Stimulated activated effector memory CD8-positive, alpha-beta T cell treated with anti-CD3 and anti-CD28 coated beads, Interleukin-12 subunit alpha, Interleukin-12 subunit beta, amount 100 ng/mL, for 72 hours (primary cell): ENCODE data around the gene KRT38.
"Not testable (repeated sequence)": the region's sequence is repeated elsewhere in the genome, so short reads cannot be mapped to it uniquely, and the experiment has no call there.

ENCODE experiments used
- ATAC-seq: fragments of 150-1000 bp; cut with Tn5 transposase; 2 replicates; pipeline ENCODE4 v1.10.0; 2021
- DNase-seq, 2 donors: peaks; one replicate each; pipeline ENCODE4 v3.0.0; 2021 to 2022; ENCODE audit warnings: low spot score in 2 of 2
- H3K27ac Mint-ChIP-seq: one replicate; pipeline ENCODE4 v1.8.0; 2022; ENCODE audit warnings: mild to moderate bottlenecking, mixed read lengths
- H3K36me3 Mint-ChIP-seq: one replicate; pipeline ENCODE4 v1.8.0; 2022; ENCODE audit warnings: mild to moderate bottlenecking, mixed read lengths
- H3K4me1 Mint-ChIP-seq: one replicate; pipeline ENCODE4 v1.8.0; 2022; ENCODE audit warnings: mixed read lengths
- H3K4me3 Mint-ChIP-seq: one replicate; pipeline ENCODE4 v1.8.0; 2022; ENCODE audit warnings: mild to moderate bottlenecking, mixed read lengths
- H3K9me3 Mint-ChIP-seq: one replicate; pipeline ENCODE4 v1.8.0; 2022; ENCODE audit warnings: mixed read lengths

Gene KRT38

DNA sequence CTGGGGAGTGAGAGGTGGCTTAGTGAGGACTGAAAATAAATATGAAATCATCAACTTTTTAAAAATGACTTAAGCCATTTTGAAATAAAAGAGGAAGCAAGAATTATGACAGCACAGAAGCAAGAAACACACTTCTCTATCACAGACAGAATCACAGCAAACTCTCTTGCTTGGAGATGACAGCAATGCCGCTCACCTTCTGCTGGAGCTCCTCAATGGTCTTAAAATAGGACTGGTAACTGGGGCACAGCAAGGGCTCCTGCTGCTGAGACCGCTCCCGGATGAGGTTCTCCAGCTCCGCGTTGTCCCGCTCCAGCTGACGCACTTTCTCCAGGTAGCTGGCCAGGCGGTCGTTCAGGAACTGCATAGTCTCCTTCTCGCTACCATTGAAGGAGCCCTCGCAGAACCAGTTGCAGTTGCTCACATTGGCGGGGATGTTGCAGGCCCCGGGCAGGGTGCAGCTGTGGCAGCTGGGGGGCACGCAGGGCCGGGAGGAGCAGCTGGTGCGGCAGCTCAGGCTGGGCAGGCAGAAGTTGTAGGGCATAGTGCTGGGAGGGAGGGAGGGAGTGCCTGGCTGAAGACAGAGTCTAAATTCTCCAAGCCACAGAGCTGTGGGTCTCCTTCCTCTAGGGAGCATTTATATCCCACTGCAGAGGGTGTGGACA is 43.7 kb downstream of the KRT38 start, which contains the start of gene KRT31:
Gene KRT31, minus strand, starts transcription at position 613 of the 665 bp plus-strand sequence. Its CDS starts 69 bp downstream, at position 544.
- DNase-seq (no peak), ATAC-seq (no peak)
- H3K4me1 Mint-ChIP-seq, result peaks cover 3% of the 10 kb centered on the region
- no peaks in the 10 kb centered on the region for H3K9me3 Mint-ChIP-seq
- H3K36me3 Mint-ChIP-seq, result no peaks in the 10 kb centered on the region
- H3K4me3 Mint-ChIP-seq, result no peak within 1 kb of the TSS
- H3K27ac Mint-ChIP-seq, result peak within 1 kb of the TSS; percentile 14

DNA sequence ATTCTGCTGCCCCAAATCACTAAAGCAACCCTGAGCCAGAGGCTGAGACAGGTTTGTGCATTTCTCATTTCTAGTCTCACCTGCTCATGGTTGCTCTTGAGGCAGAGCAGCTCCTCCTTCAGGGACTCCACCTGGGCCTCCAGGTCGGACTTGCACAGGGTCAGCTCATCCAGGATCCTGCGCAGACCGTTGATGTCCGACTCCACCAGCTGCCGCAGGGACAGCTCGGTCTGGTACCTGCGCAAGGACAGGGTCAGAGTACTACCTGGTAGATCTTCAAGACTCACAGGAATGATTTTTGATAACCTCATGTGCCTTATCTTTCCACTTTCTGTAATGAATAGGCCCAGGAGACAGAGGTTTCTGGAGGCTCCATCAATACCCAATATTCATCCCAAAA is 44.4 kb downstream of the KRT38 start:
- Mint-ChIP-seq H3K4me1 (no peaks in the 10 kb centered on the region), H3K27ac (no peak overlapping the region), H3K36me3 (no peaks in the 10 kb centered on the region), H3K9me3 (no peaks in the 10 kb centered on the region), H3K4me3 (no peak overlapping the region)
- ATAC-seq, result no peak
- no peak for DNase-seq

DNA sequence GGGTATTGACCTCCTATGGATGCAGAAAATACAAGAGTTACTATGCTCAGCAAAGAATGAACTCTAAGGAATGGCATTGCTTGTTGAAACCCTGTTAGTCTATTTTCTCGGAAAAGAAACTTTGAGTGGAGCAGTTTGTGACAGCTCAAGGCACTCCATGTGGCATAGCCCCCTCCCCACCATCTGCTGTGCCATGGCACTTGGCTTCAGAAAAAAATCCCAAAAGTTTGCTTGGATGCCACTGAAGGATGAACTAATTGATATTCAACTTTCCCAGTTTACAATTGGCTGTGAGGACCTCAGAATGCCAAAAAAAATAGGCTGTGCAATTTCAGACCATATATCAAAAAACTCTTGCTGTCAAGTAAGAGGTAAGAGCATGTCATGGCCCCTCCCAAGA is 45.2 kb downstream of the KRT38 start:
- no peaks in the 10 kb centered on the region for H3K9me3 Mint-ChIP-seq
- DNase-seq (no peak), ATAC-seq (no peak)
- H3K4me1 Mint-ChIP-seq, result no peaks in the 10 kb centered on the region
- H3K27ac Mint-ChIP-seq, result no peak overlapping the region
- H3K36me3 Mint-ChIP-seq, result no peaks in the 10 kb centered on the region
- no peak overlapping the region for H3K4me3 Mint-ChIP-seq

DNA sequence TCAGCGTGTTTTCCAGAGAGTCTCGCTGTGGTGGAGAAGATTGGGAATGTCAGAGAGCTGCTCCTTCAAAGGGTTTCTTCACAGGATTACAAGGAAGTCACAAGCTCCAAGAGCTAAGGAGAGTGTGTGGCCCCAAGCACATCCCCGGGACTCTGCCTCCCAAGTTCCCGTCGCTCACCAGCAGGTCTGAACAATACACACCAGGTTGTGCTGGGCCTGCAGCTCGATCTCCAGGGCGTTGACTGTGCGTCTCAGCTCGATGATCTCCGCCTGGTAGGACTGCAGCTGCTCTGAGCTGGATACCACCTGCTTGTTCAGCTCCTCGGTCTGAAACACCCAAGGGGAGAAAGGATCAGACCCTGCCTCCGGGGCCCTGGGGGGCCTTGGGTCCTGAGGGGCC is 45.7 kb downstream of the KRT38 start:
- not testable (repeated sequence) for DNase-seq, H3K9me3 Mint-ChIP-seq, H3K36me3 Mint-ChIP-seq, H3K4me1 Mint-ChIP-seq, H3K4me3 Mint-ChIP-seq, ATAC-seq, H3K27ac Mint-ChIP-seq

DNA sequence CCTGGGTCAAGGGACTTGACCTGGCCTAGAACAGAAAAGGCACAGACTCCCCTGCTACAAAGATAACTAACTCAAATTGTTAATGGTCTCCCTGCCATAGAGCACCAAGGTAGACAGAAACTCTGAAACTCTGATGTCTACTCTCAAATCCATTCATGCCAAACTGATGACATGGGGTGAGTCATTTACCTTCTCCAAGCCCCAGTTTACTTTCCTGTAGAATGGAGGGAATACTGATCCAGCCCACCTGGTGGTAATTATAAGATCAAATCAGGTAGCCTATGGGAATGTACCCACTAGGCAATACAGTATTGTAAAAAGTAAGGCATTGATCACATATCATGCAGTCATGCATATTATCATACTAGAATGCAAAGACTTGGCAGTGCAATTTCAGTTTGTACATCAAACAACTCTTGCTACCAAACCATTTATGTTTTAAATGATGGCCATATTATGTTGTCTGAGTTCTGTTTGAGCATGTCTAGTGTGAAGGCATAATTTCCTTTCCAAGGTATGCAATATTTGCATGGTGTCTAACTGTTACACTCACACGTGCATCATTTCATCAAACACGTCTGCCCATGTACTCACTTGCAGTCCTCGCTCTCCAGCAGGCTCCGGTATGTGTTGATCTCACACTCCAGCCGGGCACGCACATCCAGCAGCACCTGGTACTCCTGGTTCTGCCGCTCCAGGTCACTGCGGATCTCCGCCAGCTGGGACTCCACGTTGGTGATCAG is 46.4 kb downstream of the KRT38 start:
- ATAC-seq, result no peak
- Mint-ChIP-seq H3K4me1 (no peaks in the 10 kb centered on the region), H3K27ac (no peak overlapping the region), H3K9me3 (no peaks in the 10 kb centered on the region), H3K36me3 (no peaks in the 10 kb centered on the region), H3K4me3 (no peak overlapping the region)
- no peak for DNase-seq

DNA sequence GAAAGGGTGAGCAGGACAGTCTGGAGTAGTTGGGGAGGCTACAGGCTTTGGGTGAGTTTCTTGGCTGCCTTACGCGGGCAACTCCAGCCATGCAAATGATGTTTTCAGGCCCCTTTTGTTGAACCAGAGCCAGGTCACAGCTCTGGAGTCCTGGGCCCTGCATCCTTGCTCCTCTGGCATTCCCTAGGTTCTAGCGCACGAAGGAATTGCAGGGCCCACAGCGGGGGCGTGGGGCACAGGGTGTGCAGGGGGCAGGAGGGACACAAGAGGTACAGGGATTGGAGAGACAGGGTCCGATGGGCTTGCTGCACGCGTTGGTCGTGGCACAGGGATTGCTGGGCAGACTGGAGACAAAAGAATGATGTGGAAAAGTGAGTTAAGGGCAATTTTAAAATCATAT is 47.0 kb downstream of the KRT38 start:
- no peaks in the 10 kb centered on the region for H3K9me3 Mint-ChIP-seq
- ATAC-seq (no peak), DNase-seq (no peak)
- H3K4me1 Mint-ChIP-seq, result no peaks in the 10 kb centered on the region
- H3K36me3 Mint-ChIP-seq, result no peaks in the 10 kb centered on the region
- no peak overlapping the region for H3K4me3 Mint-ChIP-seq
- no peak overlapping the region for H3K27ac Mint-ChIP-seq

DNA sequence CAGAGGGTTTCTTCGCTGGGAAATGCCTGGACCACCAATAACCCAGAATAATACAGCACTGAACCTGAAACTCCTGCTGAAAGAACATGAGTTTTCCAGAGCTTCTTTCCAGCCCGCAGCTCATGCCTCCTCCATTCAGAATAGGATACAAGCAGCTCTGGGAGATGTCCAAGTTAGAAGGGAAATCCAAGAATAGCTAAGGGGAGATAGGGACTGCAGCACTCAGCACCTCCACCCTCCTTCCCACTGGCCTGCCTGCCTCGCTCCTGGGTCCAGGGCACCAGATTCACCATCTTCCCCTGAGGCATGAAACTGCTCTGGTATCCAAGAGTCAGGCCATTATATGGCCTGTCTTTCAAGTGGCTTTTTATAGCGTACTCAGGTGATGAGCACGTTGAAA is 47.5 kb downstream of the KRT38 start:
- H3K36me3 Mint-ChIP-seq, result no peaks in the 10 kb centered on the region
- H3K9me3 Mint-ChIP-seq, result no peaks in the 10 kb centered on the region
- DNase-seq (no peak), ATAC-seq (no peak)
- no peaks in the 10 kb centered on the region for H3K4me1 Mint-ChIP-seq
- no peak overlapping the region for H3K27ac Mint-ChIP-seq
- no peak overlapping the region for H3K4me3 Mint-ChIP-seq

DNA sequence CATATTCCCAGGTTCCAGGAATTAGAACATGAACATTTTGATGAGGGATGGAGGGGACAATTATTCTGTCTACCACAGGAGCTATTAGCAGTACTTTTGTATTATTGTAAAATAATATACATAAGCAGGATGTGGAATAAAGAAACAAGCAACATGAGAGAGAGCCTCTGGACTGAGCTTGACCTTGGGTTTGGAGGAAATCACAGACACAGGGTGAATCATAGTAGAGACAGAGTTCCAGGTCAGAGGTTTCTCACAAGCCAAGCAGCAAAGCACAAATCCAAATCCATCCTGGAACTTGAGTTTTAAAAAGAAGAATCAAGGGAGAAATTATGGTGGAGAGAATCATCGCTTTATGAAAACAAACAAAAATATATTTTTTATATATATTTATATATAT is 48.5 kb downstream of the KRT38 start:
- Mint-ChIP-seq H3K36me3 (no peaks in the 10 kb centered on the region), H3K4me1 (no peaks in the 10 kb centered on the region), H3K27ac (no peak overlapping the region), H3K4me3 (no peak overlapping the region), H3K9me3 (no peaks in the 10 kb centered on the region)
- ATAC-seq (no peak), DNase-seq (no peak)

DNA sequence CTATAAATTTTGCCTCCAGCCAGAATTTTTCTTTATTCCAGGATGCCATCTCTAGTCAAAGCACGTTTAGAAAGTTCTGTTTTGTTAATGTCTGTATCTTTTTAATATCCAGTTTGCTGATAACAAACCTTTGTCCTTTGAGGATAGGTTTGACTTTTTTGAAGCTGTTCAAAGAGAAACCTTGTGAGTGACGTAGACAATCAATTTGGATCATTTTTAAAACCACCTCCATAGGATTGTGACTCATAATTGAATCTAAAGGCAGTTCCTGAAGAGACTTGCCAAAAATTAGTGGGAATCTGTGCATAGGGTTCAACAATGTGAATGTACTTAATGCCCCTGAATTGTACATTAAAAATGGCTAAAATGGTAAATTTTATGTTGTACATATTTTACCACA is 49.2 kb downstream of the KRT38 start:
- DNase-seq (no peak), ATAC-seq (no peak)
- H3K9me3 Mint-ChIP-seq, result peaks cover 2% of the 10 kb centered on the region
- H3K36me3 Mint-ChIP-seq, result no peaks in the 10 kb centered on the region
- no peak overlapping the region for H3K27ac Mint-ChIP-seq
- H3K4me3 Mint-ChIP-seq, result no peak overlapping the region
- no peaks in the 10 kb centered on the region for H3K4me1 Mint-ChIP-seq

DNA sequence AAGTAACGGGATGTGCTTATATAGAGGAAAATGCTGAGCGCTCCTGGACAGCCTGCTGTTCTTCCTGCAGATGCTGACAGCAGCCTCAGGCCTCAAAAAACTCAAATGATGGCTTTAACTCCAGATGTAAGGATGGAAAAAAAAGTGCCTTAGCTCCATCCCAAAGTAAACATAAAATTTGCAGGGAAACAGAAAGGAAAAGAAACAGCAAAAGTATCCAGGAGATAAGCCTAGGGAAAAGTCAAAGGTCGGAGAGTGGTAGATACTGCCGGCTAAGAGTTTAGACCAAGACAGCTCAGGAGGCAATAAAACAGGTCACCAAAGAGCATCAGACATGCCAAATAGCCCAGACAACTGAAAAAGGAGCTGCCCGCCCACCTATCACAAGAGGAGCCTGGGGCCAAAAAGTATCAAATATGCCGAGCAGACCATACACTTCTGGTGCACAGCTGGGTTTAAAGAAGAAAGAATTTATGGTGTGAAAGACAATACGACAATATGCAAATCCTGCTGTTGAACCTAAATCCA is 50.3 kb downstream of the KRT38 start:
- no peak for ATAC-seq
- Mint-ChIP-seq H3K27ac (no peak overlapping the region), H3K4me3 (no peak overlapping the region), H3K36me3 (no peaks in the 10 kb centered on the region), H3K4me1 (no peaks in the 10 kb centered on the region), H3K9me3 (peaks cover 6% of the 10 kb centered on the region)
- DNase-seq, result no peak

DNA sequence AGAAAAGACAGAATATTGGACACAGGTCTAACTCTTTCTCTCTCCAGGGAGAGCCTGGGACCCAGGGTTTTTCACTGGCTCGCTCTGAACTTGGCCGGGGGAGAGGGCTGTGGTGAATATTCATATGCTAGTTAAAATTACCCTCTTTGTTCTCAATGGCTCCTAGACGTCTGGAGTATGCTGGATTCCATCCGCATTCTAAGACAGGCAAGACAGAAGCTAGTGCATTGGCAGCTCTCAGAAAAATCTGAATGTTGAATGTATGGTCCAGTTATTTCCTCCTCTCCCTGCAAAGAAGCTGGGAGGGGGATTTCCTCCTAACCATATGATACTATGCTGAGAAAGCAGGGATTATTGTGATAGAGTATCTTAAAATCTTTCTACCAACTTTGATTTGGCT is 53.1 kb downstream of the KRT38 start:
- Mint-ChIP-seq H3K36me3 (no peaks in the 10 kb centered on the region), H3K4me1 (no peaks in the 10 kb centered on the region), H3K9me3 (peaks cover 6% of the 10 kb centered on the region), H3K27ac (no peak overlapping the region), H3K4me3 (no peak overlapping the region)
- no peak for ATAC-seq
- DNase-seq, result no peak

DNA sequence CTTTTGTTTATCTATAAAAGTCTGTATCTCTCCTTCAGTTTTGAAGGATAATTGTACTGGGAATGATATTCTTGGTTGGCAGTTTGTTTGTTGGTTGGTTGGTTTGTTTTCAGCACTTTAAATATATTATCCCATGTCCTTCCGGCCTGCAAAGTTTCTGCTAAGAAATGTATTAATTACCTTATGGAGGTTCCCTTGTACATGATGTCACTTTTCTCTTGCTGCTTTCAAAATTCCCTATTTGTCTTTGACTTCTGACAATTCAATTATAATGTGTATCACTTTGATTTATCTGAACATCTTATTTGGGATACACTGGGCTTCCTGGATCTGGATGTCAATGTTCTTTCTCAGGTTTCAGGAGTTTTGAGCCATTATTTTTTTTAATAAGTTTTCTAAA is 54.6 kb downstream of the KRT38 start:
- DNase-seq (no peak), ATAC-seq (no peak)
- H3K4me1 Mint-ChIP-seq, result no peaks in the 10 kb centered on the region
- no peaks in the 10 kb centered on the region for H3K36me3 Mint-ChIP-seq
- no peak overlapping the region for H3K27ac Mint-ChIP-seq
- H3K4me3 Mint-ChIP-seq, result no peak overlapping the region
- H3K9me3 Mint-ChIP-seq, result peaks cover 6% of the 10 kb centered on the region
